ENCODE data around the gene COL11A2.

Gene COL11A2

GRCh38 chr6:33114406-33114805 is 77.9 kb downstream of the COL11A2 start:
- DNase-seq: no peak

- DNase-seq: no peak
These were observed 78.5 kb downstream of the COL11A2 start for GRCh38 chr6:33113755-33114154.
